Uterus (tissue), 4 donors: ENCODE measurements around the gene ASZ1. TPM values are rescaled to one million over a fixed set of nuclear protein-coding genes. Genes with fewer than 3 reads are reported as not detected.

Experiments
- DNase-seq, 2 donors: peaks; one replicate each; pipeline ENCODE4 v3.0.0-alpha.2; 2019 to 2020
- H3K27ac ChIP-seq, 2 donors: fragments of 200-600 bp; sonication (generic); 1 replicate in 1 of 2; 2 replicates in 1 of 2; pipeline ENCODE4 v1.5.1; 2016 to 2018
- H3K27me3 ChIP-seq, 2 donors: fragments of 200-600 bp; sonication (generic); one replicate each; pipeline ENCODE4 v1.5.1; 2018 to 2019; ENCODE audit warnings: control low read depth in 1 of 2
- H3K36me3 ChIP-seq, 2 donors: fragments of 200-600 bp; sonication (generic); one replicate each; pipeline ENCODE4 v1.5.1; 2019; ENCODE audit warnings: control low read depth in 1 of 2
- H3K4me1 ChIP-seq, 2 donors: fragments of 200-600 bp; sonication (generic); one replicate each; pipeline ENCODE4 v1.5.1; 2018 to 2019; ENCODE audit warnings: control low read depth in 1 of 2
- H3K4me3 ChIP-seq, 2 donors: fragments of 200-600 bp; sonication (generic); 1 replicate in 1 of 2; 2 replicates in 1 of 2; pipeline ENCODE4 v1.5.1; 2018 to 2019; ENCODE audit warnings: mild to moderate bottlenecking in 1 of 2
- H3K9me3 ChIP-seq, 2 donors: fragments of 200-600 bp; sonication (generic); one replicate each; pipeline ENCODE4 v1.5.1; 2019; ENCODE audit warnings: control low read depth in 1 of 2
- CTCF ChIP-seq, 4 experiments: fragments of 200-600 bp in 2 of 4; fragments of 450-650 bp in 2 of 4; sonication (generic) in 2 of 4; IDR thresholded peaks; one replicate each; pipeline ENCODE4 v1.5.1; 2016 to 2019; ENCODE audit warnings: antibody characterized with exemption in 4 of 4, mild to moderate bottlenecking in 2 of 4, moderate library complexity in 1 of 4
- POLR2A ChIP-seq, 2 donors: fragments of 450-650 bp; IDR thresholded peaks; one replicate each; pipeline ENCODE4 v1.6.1; 2016; ENCODE audit warnings: antibody characterized with exemption in 2 of 2, mild to moderate bottlenecking in 1 of 2, moderate library complexity in 1 of 2
- intact Hi-C: fragments of 100-400 bp; cut with DNase I; formaldehyde crosslinking; loops from one replicate; pipeline ENCODE4 v1.15.1; 2023; ENCODE audit warnings: low total_unique reads
- total RNA-seq, 4 donors: library from RNA; depleted of rRNA in 3 of 4; stranded (reverse); fragments of >200 nt in 3 of 4; gene quantifications; one replicate each; pipeline versions ENCODE4 v1.1.0 to v1.2.4, GENCODE V29; 2014 to 2023
- donor health status: DM: yes; HTN: yes; CAD: no.

ASZ1 gene
- total RNA-seq, 4 donors from 2014 or later, result not detected

- DNase-seq, result no peak
- no peaks in the 10 kb centered on the region for H3K36me3 ChIP-seq
- intact Hi-C loops, result no loop called here
- no peaks in the 10 kb centered on the region for H3K9me3 ChIP-seq
- H3K27me3 ChIP-seq, result no peaks in the 10 kb centered on the region
- no peaks in the 10 kb centered on the region for H3K4me1 ChIP-seq
- no peak for TF ChIP-seq POLR2A (IDR thresholded peaks at IDR 0.05)
- TF ChIP-seq CTCF (IDR thresholded peaks at IDR 0.05), result no peak
- no peak overlapping the region for H3K4me3 ChIP-seq
- H3K27ac ChIP-seq, result no peak overlapping the region
Measured at GRCh38 chr7:117402109-117402508, 25.2 kb downstream of the ASZ1 start.

- TF ChIP-seq CTCF (IDR thresholded peaks at IDR 0.05), result no peak
- TF ChIP-seq POLR2A (IDR thresholded peaks at IDR 0.05), result no peak
- DNase-seq, result no peak
- intact Hi-C loops, result no loop called here
Measured at GRCh38 chr7:117401293-117402002, 25.8 kb downstream of the ASZ1 start.

GRCh38 chr7:117399820-117400422 is 27.4 kb downstream of the ASZ1 start:
- Histone ChIP-seq H3K4me1 (no peaks in the 10 kb centered on the region), H3K9me3 (no peaks in the 10 kb centered on the region), H3K27ac (no peak overlapping the region), H3K4me3 (no peak overlapping the region), H3K36me3 (no peaks in the 10 kb centered on the region), H3K27me3 (no peaks in the 10 kb centered on the region)
- DNase-seq, result no peak
- TF ChIP-seq CTCF (IDR thresholded peaks at IDR 0.05), result peak in 2 of 4 experiments; percentile 18 to 22
- no peak for TF ChIP-seq POLR2A (IDR thresholded peaks at IDR 0.05)
- intact Hi-C loops, result no loop called here

More at GRCh38 chr7:117401293-117402002, 25.8 kb downstream of the ASZ1 start:
- Histone ChIP-seq H3K9me3 (no peaks in the 10 kb centered on the region), H3K27me3 (no peaks in the 10 kb centered on the region), H3K27ac (no peak overlapping the region), H3K4me1 (no peaks in the 10 kb centered on the region), H3K4me3 (no peak overlapping the region), H3K36me3 (no peaks in the 10 kb centered on the region)

GRCh38 chr7:117395743-117396142 is 31.6 kb downstream of the ASZ1 start:
- intact Hi-C loops, result no loop called here
- TF ChIP-seq CTCF (IDR thresholded peaks at IDR 0.05), result no peak
- no peak for TF ChIP-seq POLR2A (IDR thresholded peaks at IDR 0.05)
- Histone ChIP-seq H3K9me3 (no peaks in the 10 kb centered on the region), H3K27me3 (no peaks in the 10 kb centered on the region), H3K27ac (no peak overlapping the region), H3K4me3 (no peak overlapping the region), H3K4me1 (no peaks in the 10 kb centered on the region), H3K36me3 (no peaks in the 10 kb centered on the region)
- DNase-seq, result no peak

- intact Hi-C loops, result no loop called here
- H3K4me3 ChIP-seq, result no peak overlapping the region
- no peak overlapping the region for H3K27ac ChIP-seq
- no peaks in the 10 kb centered on the region for H3K9me3 ChIP-seq
- DNase-seq, result no peak
- no peaks in the 10 kb centered on the region for H3K27me3 ChIP-seq
- no peaks in the 10 kb centered on the region for H3K36me3 ChIP-seq
- TF ChIP-seq POLR2A (IDR thresholded peaks at IDR 0.05) (no peak), CTCF (IDR thresholded peaks at IDR 0.05) (no peak)
- no peaks in the 10 kb centered on the region for H3K4me1 ChIP-seq
Measured at GRCh38 chr7:117393781-117394180, 33.5 kb downstream of the ASZ1 start.
